B cell (primary cell): ENCODE data around the gene CXCR3.

Experiments
- CTCF ChIP-seq: fragments of 200-600 bp; IDR thresholded peaks from one replicate; pipeline ENCODE4 v1.8.0; 2022; ENCODE audit warnings: antibody characterized with exemption, mild to moderate bottlenecking
- EZH2 ChIP-seq: IDR thresholded peaks from 2 replicates; pipeline ENCODE4 v1.6.1; 2012; ENCODE audit warnings: borderline replicate concordance, low read depth, mild to moderate bottlenecking, moderate library complexity, low read length; ENCODE audit not compliant: insufficient read depth, poor library complexity, severe bottlenecking

- no peak for TF ChIP-seq CTCF
- TF ChIP-seq EZH2, result no peak
These were observed 41.6 kb upstream of the CXCR3 start for GRCh38 chrX:71659959-71660358.
